Activated naive CD4-positive, alpha-beta T cell (primary cell): ENCODE results near the gene FMN1.

Source experiments
- DNase-seq, 4 experiments: peaks; one replicate each; lab custom pipeline; 2025; lab: John Stamatoyannopoulos, UW

The FMN1 gene

GRCh38 chr15:32879980-32880379, 314.5 kb downstream of the FMN1 start:
- DNase-seq, result no peak

GRCh38 chr15:32878869-32879805, 315.4 kb downstream of the FMN1 start:
- no peak for DNase-seq

GRCh38 chr15:32878342-32878741, 316.2 kb downstream of the FMN1 start:
- no peak for DNase-seq

GRCh38 chr15:32877252-32878019, 317.1 kb downstream of the FMN1 start:
- DNase-seq, result no peak

- no peak for DNase-seq
Observed at GRCh38 chr15:32873284-32874114, 321.0 kb downstream of the FMN1 start.

GRCh38 chr15:32872621-32873283, 321.8 kb downstream of the FMN1 start:
- DNase-seq, result no peak

- DNase-seq, result no peak
Observed at GRCh38 chr15:32871883-32872282, 322.6 kb downstream of the FMN1 start.

GRCh38 chr15:32870240-32871033, 324.1 kb downstream of the FMN1 start:
- DNase-seq, result no peak

GRCh38 chr15:32869776-32870175, 324.7 kb downstream of the FMN1 start:
- DNase-seq, result no peak

GRCh38 chr15:32867313-32867626, 327.2 kb downstream of the FMN1 start:
- DNase-seq, result no peak

- DNase-seq, result no peak
Observed at GRCh38 chr15:32866454-32867312, 327.8 kb downstream of the FMN1 start.

GRCh38 chr15:32864841-32865240, 329.7 kb downstream of the FMN1 start:
- no peak for DNase-seq

- no peak for DNase-seq
Observed at GRCh38 chr15:32864051-32864450, 330.5 kb downstream of the FMN1 start.

GRCh38 chr15:32861761-32862160, 332.8 kb downstream of the FMN1 start:
- no peak for DNase-seq

GRCh38 chr15:32861174-32861573, 333.3 kb downstream of the FMN1 start:
- DNase-seq, result no peak

- no peak for DNase-seq
Observed at GRCh38 chr15:32859996-32860395, 334.5 kb downstream of the FMN1 start.

GRCh38 chr15:32859251-32859650, 335.3 kb downstream of the FMN1 start:
- no peak for DNase-seq

- DNase-seq, result no peak
Observed at GRCh38 chr15:32857732-32858131, 336.8 kb downstream of the FMN1 start.

- no peak for DNase-seq
Observed at GRCh38 chr15:32856753-32857152, 337.8 kb downstream of the FMN1 start.

GRCh38 chr15:32855942-32856341, 338.6 kb downstream of the FMN1 start:
- DNase-seq, result no peak
